SK-N-SH (cell line): ENCODE data around the gene FJX1. TPM values are rescaled to one million over a fixed set of nuclear protein-coding genes. Genes with fewer than 3 reads are reported as not detected.
A peak's percentile ranks its signal among the peaks of the same experiment; 100 is the strongest.

Source experiments
- CTCF ChIA-PET: fragments of 300-600, 350-600 bp; formaldehyde crosslinking; extraction: SDS; loops from one replicate; lab custom pipeline; 2021; lab: Yijun Ruan, JAX
- POLR2A ChIA-PET: fragments of 350-600 bp; sonication (Branson Sonifier 250); formaldehyde crosslinking; extraction: SDS; loops from one replicate; lab custom pipeline; 2020; ENCODE audit warnings: antibody characterized with exemption, inconsistent platforms; lab: Yijun Ruan, JAX
- DNase-seq: peaks from one replicate; pipeline ENCODE4 v3.0.0; 2012
- H2AFZ ChIP-seq: fragments of 200-600 bp; sonication (generic); 2 replicates; pipeline ENCODE4 v1.8.1; 2016; ENCODE audit warnings: antibody characterized with exemption, mild to moderate bottlenecking, low read depth
- H3F3A ChIP-seq: fragments of 200-600 bp; sonication (generic); replicated peaks from 2 replicates; pipeline ENCODE3; 2016; ENCODE audit warnings: antibody characterized with exemption, mild to moderate bottlenecking; ENCODE audit not compliant: insufficient read depth
- H3K27ac ChIP-seq, 2 experiments: fragments of 200-500 bp in 1 of 2; fragments of 200-600 bp in 1 of 2; sonication (Bioruptor generic) in 1 of 2; sonication (generic), shearing (Covaris generic) in 1 of 2; 2 replicates each; pipeline versions ENCODE4 v1.5.1 to v1.6.1; 2014 to 2016; ENCODE audit warnings: low read depth in 2 of 2, inconsistent platforms in 1 of 2, low read length in 1 of 2, mild to moderate bottlenecking in 1 of 2, mixed read lengths in 1 of 2
- H3K27me3 ChIP-seq: fragments of 200-600 bp; sonication (generic), shearing (Covaris generic); 2 replicates; pipeline ENCODE4 v1.6.1; 2016; ENCODE audit warnings: mixed run types; ENCODE audit not compliant: insufficient read depth
- H3K36me3 ChIP-seq, 2 experiments: fragments of 200-500 bp in 1 of 2; fragments of 200-600 bp in 1 of 2; sonication (Bioruptor generic) in 1 of 2; sonication (generic) in 1 of 2; replicated peaks in 1 of 2; 2 replicates each; pipeline versions ENCODE3 to v1.5.1; 2014 to 2016; ENCODE audit warnings: low read length in 1 of 2, mild to moderate bottlenecking in 1 of 2; ENCODE audit not compliant: insufficient read depth in 2 of 2, control insufficient read depth in 1 of 2
- H3K4me1 ChIP-seq, 2 experiments: fragments of 200-500 bp in 1 of 2; fragments of 200-600 bp in 1 of 2; sonication (Bioruptor generic) in 1 of 2; sonication (generic), shearing (Covaris generic) in 1 of 2; 2 replicates each; pipeline versions ENCODE4 v1.5.1 to v1.6.1; 2014 to 2016; ENCODE audit warnings: low read depth in 1 of 2, low read length in 1 of 2, mixed run types in 1 of 2; ENCODE audit not compliant: insufficient read depth in 2 of 2, control insufficient read depth in 1 of 2
- H3K4me2 ChIP-seq: fragments of 200-600 bp; sonication (generic), shearing (Covaris generic); 2 replicates; pipeline ENCODE4 v1.6.1; 2017; ENCODE audit warnings: mixed run types
- H3K4me3 ChIP-seq, 2 experiments: fragments of 200-500 bp in 1 of 2; fragments of 200-600 bp in 1 of 2; sonication (Bioruptor generic) in 1 of 2; sonication (generic), shearing (Covaris generic) in 1 of 2; 2 replicates each; pipeline versions ENCODE4 v1.5.1 to v1.8.1; 2014 to 2016; ENCODE audit warnings: low read depth in 2 of 2, inconsistent platforms in 1 of 2, low read length in 1 of 2, mild to moderate bottlenecking in 1 of 2, mixed read lengths in 1 of 2, moderate library complexity in 1 of 2
- H3K79me2 ChIP-seq: fragments of 200-600 bp; sonication (generic); 2 replicates; pipeline ENCODE4 v1.8.1; 2017; ENCODE audit warnings: mild to moderate bottlenecking; ENCODE audit not compliant: insufficient read depth
- H3K9ac ChIP-seq: fragments of 200-600 bp; sonication (generic); 2 replicates; pipeline ENCODE4 v1.6.1; 2017; ENCODE audit warnings: mixed run types
- H3K9me2 ChIP-seq: fragments of 200-600 bp; sonication (generic); 2 replicates; pipeline ENCODE4 v1.6.1; 2017; ENCODE audit warnings: mixed run types
- H3K9me3 ChIP-seq: fragments of 200-600 bp; sonication (generic); 2 replicates; pipeline ENCODE4 v1.6.1; 2017; ENCODE audit warnings: mixed run types, mild to moderate bottlenecking, moderate library complexity
- H4K20me1 ChIP-seq: fragments of 200-600 bp; sonication (generic); 2 replicates; pipeline ENCODE4 v1.6.1; 2017; ENCODE audit warnings: mild to moderate bottlenecking, mixed run types; ENCODE audit not compliant: insufficient read depth
- CHD2 ChIP-seq: fragments of 150-350 bp; IDR thresholded peaks from 2 replicates; pipeline ENCODE4 v1.6.1; 2018; ENCODE audit warnings: low read length; ENCODE audit not compliant: partially characterized antibody
- ELF1 ChIP-seq: IDR thresholded peaks from 2 replicates; pipeline ENCODE4 v1.4.0; 2012
- EP300 ChIP-seq, 2 experiments: IDR thresholded peaks; 2 replicates each; pipeline versions ENCODE4 v1.4.0 to v1.6.1; 2012; ENCODE audit warnings: borderline replicate concordance in 1 of 2, low read depth in 1 of 2, low read length in 1 of 2
- EZH2phosphoT487 ChIP-seq: fragments of 200-600 bp; sonication (generic); IDR thresholded peaks from 2 replicates; pipeline ENCODE4 v1.6.1; 2017; ENCODE audit warnings: low read depth, mixed run types, mild to moderate bottlenecking, antibody characterized with exemption, moderate library complexity, borderline replicate concordance
- FOSL2 ChIP-seq: IDR thresholded peaks from 2 replicates; pipeline ENCODE4 v1.4.0; 2012; ENCODE audit warnings: low read depth, mild to moderate bottlenecking, moderate library complexity, borderline replicate concordance
- FOXM1 ChIP-seq: IDR thresholded peaks from 2 replicates; pipeline ENCODE4 v1.4.0; 2012; ENCODE audit warnings: low read depth, mild to moderate bottlenecking
- GABPA ChIP-seq: IDR thresholded peaks from 2 replicates; pipeline ENCODE4 v1.4.0; 2012; ENCODE audit warnings: low read depth, mild to moderate bottlenecking
- GATA2 ChIP-seq: sonication (generic); formaldehyde crosslinking; IDR thresholded peaks from 2 replicates; pipeline ENCODE4 v1.5.0; 2020; ENCODE audit warnings: mild to moderate bottlenecking, missing genetic modification reagents
- IRF3 ChIP-seq: fragments of 150-350 bp; IDR thresholded peaks from 2 replicates; pipeline ENCODE4 v1.6.1; 2016; ENCODE audit warnings: mild to moderate bottlenecking, low read depth, low read length
- JUND ChIP-seq: IDR thresholded peaks from 2 replicates; pipeline ENCODE4 v1.4.0; 2012
- MEF2A ChIP-seq: IDR thresholded peaks from 2 replicates; pipeline ENCODE4 v1.4.0; 2012; ENCODE audit warnings: low read depth, borderline replicate concordance
- MXI1 ChIP-seq: IDR thresholded peaks from 2 replicates; pipeline ENCODE4 v1.6.1; 2012; ENCODE audit warnings: mild to moderate bottlenecking, low read depth, low read length, improper control_type of control experiment
- NRF1 ChIP-seq: IDR thresholded peaks from 2 replicates; pipeline ENCODE4 v1.6.1; 2012; ENCODE audit warnings: low read depth, mild to moderate bottlenecking, low read length
- PBX3 ChIP-seq: IDR thresholded peaks from 2 replicates; pipeline ENCODE4; 2012
- POLR2AphosphoS5 ChIP-seq: IDR thresholded peaks from 2 replicates; pipeline ENCODE4 v1.6.1; 2012; ENCODE audit warnings: low read depth, low read length
- RAD21 ChIP-seq: IDR thresholded peaks from 2 replicates; pipeline ENCODE4 v1.6.1; 2012; ENCODE audit warnings: mild to moderate bottlenecking, low read length
- RCOR1 ChIP-seq: fragments of 150-350 bp; IDR thresholded peaks from 2 replicates; pipeline ENCODE4 v1.6.1; 2017; ENCODE audit warnings: antibody characterized with exemption, low read length
- RFX5 ChIP-seq: IDR thresholded peaks from 2 replicates; pipeline ENCODE4 v1.6.1; 2012; ENCODE audit warnings: mild to moderate bottlenecking, improper control_type of control experiment, low read length
- RXRA ChIP-seq: IDR thresholded peaks from 2 replicates; pipeline ENCODE4 v1.4.0; 2012; ENCODE audit warnings: low read depth, mild to moderate bottlenecking, borderline replicate concordance
- SMC3 ChIP-seq: IDR thresholded peaks from 2 replicates; pipeline ENCODE4 v1.6.1; 2012; ENCODE audit warnings: low read depth, low read length, improper control_type of control experiment
- TAF1 ChIP-seq: IDR thresholded peaks from 2 replicates; pipeline ENCODE4 v1.6.1; 2012; ENCODE audit warnings: low read depth, mild to moderate bottlenecking, low read length, moderate library complexity, borderline replicate concordance
- TCF12 ChIP-seq: IDR thresholded peaks from 2 replicates; pipeline ENCODE4 v1.4.0; 2012
- YY1 ChIP-seq: IDR thresholded peaks from 2 replicates; pipeline ENCODE4 v1.4.0; 2012; ENCODE audit warnings: low read depth, mild to moderate bottlenecking
- ZBTB33 ChIP-seq: IDR thresholded peaks from 2 replicates; pipeline ENCODE4 v1.4.0; 2012; ENCODE audit warnings: low read depth, borderline replicate concordance
- WGBS: methylation state at CpG from one replicate; pipeline ENCODE4 v1.1.6; 2017; ENCODE audit warnings: low lambda C conversion rate; 5-methylcytosine and 5-hydroxymethylcytosine counted together
- polyA plus RNA-seq, 3 experiments: library from polyadenylated mRNA; depleted of rRNA; stranded (reverse); fragments of >200 nt; gene quantifications; 2 replicates each; pipeline ENCODE4 v1.2.3, GENCODE V29; 2012
- TF ChIP-seq, protein P1 (sequence below): IDR thresholded peaks from 2 replicates; pipeline ENCODE4 v1.4.0; 2012; ENCODE audit warnings: low read depth
- TF ChIP-seq, protein P2 (sequence below): fragments of 150-350 bp; IDR thresholded peaks from 2 replicates; pipeline ENCODE4 v1.6.1; 2017; ENCODE audit warnings: antibody characterized with exemption, low read length, low read depth, borderline replicate concordance

The FJX1 gene
- polyA plus RNA-seq, 1 of the 3 experiments (the other 2 are of a cell fraction), result 34.5 TPM

DNA sequence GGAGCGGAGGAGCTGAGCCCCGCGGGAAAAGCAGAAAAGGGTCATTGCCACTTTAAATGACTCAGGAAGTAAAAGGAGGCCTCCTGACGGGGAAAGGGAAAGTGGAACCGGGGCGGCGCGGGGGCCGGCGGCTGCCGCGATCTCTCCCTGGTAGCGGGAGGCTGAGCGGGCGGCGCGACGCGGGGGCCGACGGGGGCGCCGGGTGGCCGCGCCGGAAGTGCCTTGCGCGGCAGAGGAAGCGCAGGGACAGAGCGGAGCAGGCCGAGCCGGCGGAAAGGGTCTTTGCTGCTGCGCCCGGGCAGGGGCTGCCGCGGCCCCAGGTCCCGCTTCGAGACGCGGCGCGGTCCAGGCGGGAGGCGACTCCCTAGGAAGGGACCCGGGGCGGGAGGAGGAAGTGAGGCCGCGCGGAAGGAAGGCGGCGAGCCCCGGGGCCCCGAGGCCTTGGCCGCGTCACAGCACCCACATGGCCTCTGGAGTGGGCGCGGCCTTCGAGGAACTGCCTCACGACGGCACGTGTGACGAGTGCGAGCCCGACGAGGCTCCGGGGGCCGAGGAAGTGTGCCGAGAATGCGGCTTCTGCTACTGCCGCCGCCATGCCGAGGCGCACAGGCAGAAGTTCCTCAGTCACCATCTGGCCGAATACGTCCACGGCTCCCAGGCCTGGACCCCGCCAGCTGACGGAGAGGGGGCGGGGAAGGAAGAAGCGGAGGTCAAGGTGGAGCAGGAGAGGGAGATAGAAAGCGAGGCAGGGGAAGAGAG, 44.6 kb downstream of the FJX1 start, which contains the start of gene TRIM44:
Gene TRIM44 (plus strand): TSS at position 127 of the 759 bp plus-strand sequence. CDS start 337 bp downstream, at position 464.
- H3K9me3 ChIP-seq, result peaks cover 12% of the 10 kb centered on the region; the same call in 1 of the 2 replicates
- CTCF ChIA-PET, result interaction anchor here (0.6 to 1.0 kb wide), 2 partner anchors 24 to 99 kb away, joined by 3 read pairs; no protein-coding TSS in a partner anchor
- TF ChIP-seq POLR2AphosphoS5, result peak; percentile 43; the same call in 1 of the 2 replicates
- no peak for TF ChIP-seq GATA2 (CRISPR knock-in tag)
- no peak for TF ChIP-seq JUND
- TF ChIP-seq EZH2phosphoT487, result no peak
- TF ChIP-seq RCOR1, result no peak
- TF ChIP-seq ELF1, result 0 out of 2 replicates have a peak, but pooled peaks have one; percentile 49
- TF ChIP-seq EP300 (IDR thresholded peaks at IDR 0.05; ENCODE audit: borderline replicate concordance in 1 of 2, low read depth in 1 of 2, low read length in 1 of 2), result no peak
- no peak for TF ChIP-seq FOXM1
- TF ChIP-seq YY1, result no peak
- 0 out of 2 replicates have a peak, but pooled peaks have one; percentile 10 for TF ChIP-seq PBX3
- TF ChIP-seq ZBTB33, result 0 out of 2 replicates have a peak, but pooled peaks have one; percentile 45
- no peak for TF ChIP-seq RXRA
- no peak for TF ChIP-seq RAD21
- no peak for TF ChIP-seq IRF3
- TF ChIP-seq MEF2A, result no peak
- TF ChIP-seq MXI1, result peak; percentile 49; the same call in 1 of the 2 replicates
- peak; percentile 31; the same call in 1 of the 2 replicates for TF ChIP-seq TAF1
- TF ChIP-seq TCF12, result no peak
- peak; percentile 56 for TF ChIP-seq CHD2
- TF ChIP-seq NRF1, result 0 out of 2 replicates have a peak, but pooled peaks have one; percentile 23
- TF ChIP-seq SMC3, result no peak
- TF ChIP-seq RFX5, result no peak
- TF ChIP-seq, protein P1, sequence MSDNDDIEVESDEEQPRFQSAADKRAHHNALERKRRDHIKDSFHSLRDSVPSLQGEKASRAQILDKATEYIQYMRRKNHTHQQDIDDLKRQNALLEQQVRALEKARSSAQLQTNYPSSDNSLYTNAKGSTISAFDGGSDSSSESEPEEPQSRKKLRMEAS, result peak; percentile 99
- peak; percentile 88 for TF ChIP-seq GABPA
- TF ChIP-seq, protein P2, sequence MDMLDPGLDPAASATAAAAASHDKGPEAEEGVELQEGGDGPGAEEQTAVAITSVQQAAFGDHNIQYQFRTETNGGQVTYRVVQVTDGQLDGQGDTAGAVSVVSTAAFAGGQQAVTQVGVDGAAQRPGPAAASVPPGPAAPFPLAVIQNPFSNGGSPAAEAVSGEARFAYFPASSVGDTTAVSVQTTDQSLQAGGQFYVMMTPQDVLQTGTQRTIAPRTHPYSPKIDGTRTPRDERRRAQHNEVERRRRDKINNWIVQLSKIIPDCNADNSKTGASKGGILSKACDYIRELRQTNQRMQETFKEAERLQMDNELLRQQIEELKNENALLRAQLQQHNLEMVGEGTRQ, result 0 out of 2 replicates have a peak, but pooled peaks have one; percentile 19
- 0 out of 2 replicates have a peak, but pooled peaks have one; percentile 6 for TF ChIP-seq FOSL2

More for the DNA sequence above, 44.6 kb downstream of the FJX1 start, which contains the start of gene TRIM44:
- POLR2A ChIA-PET, result no interaction called here
- peak; percentile 90 for DNase-seq
- H3K4me1 ChIP-seq, result peaks cover 5 to 14% of the 10 kb centered on the region in 2 experiments; a peak in 2 of 4 replicates
- H3K27me3 ChIP-seq, result no peaks in the 10 kb centered on the region
- H3K4me3 ChIP-seq, result peak within 1 kb of the TSS; percentile 68 to 69
- H4K20me1 ChIP-seq, result no peaks in the 10 kb centered on the region
- peaks cover 3 to 30% of the 10 kb centered on the region in 2 experiments for H3K36me3 ChIP-seq
- H3K4me2 ChIP-seq, result peak within 1 kb of the TSS; percentile 94
- H2AFZ ChIP-seq, result peak within 1 kb of the TSS; percentile 100
- WGBS, result 15% methylated on average over 20 of the region's 82 CpGs
- H3F3A ChIP-seq, result peaks cover 12% of the 10 kb centered on the region
- H3K9me2 ChIP-seq, result no peaks in the 10 kb centered on the region
- peak within 1 kb of the TSS; percentile 78 to 79 for H3K27ac ChIP-seq
- peak within 1 kb of the TSS; percentile 86 for H3K9ac ChIP-seq
- H3K79me2 ChIP-seq, result peaks cover 49% of the 10 kb centered on the region
